BJ (cell line): ENCODE data around the gene PPIL3. TPM values are rescaled to one million over a fixed set of nuclear protein-coding genes. Genes with fewer than 3 reads are reported as not detected.

Experiments used
- CTCF ChIA-PET: fragments of 350-600 bp; formaldehyde crosslinking; extraction: SDS; loops from one replicate; lab custom pipeline; 2021; ENCODE audit warnings: antibody characterized with exemption, inconsistent platforms; lab: Yijun Ruan, JAX
- POLR2A ChIA-PET: fragments of 300-600 bp; sonication (Branson Sonifier 250); formaldehyde crosslinking; extraction: SDS; loops from one replicate; lab custom pipeline; 2021; ENCODE audit warnings: antibody characterized with exemption; lab: Charles Lee
- DNase-seq: peaks from one replicate; pipeline ENCODE4 v3.0.0-alpha.2; 2011; ENCODE audit warnings: low read depth
- H3K27me3 ChIP-seq: 2 replicates; pipeline ENCODE4 v1.6.0; 2011; ENCODE audit warnings: low read length; ENCODE audit not compliant: control insufficient read depth, insufficient read depth
- H3K36me3 ChIP-seq: 2 replicates; pipeline ENCODE4 v1.5.1; 2011; ENCODE audit warnings: low read length; ENCODE audit not compliant: control insufficient read depth, insufficient read depth
- H3K4me3 ChIP-seq: 2 replicates; pipeline ENCODE4 v1.5.1; 2011; ENCODE audit warnings: low read depth, mild to moderate bottlenecking, control low read depth, low read length
- CTCF ChIP-seq: IDR thresholded peaks from 2 replicates; pipeline ENCODE4 v1.5.1; 2011; ENCODE audit warnings: low read depth, mild to moderate bottlenecking, control low read depth, inconsistent platforms, low read length, moderate library complexity; ENCODE audit not compliant: insufficient read depth
- polyA plus RNA-seq: library from polyadenylated mRNA; depleted of rRNA; stranded (reverse); fragments of >200 nt; gene quantifications from 2 replicates; pipeline ENCODE4 v1.2.3, GENCODE V29; 2011; rRNA removed
- small RNA-seq: library from RNA; depleted of rRNA; stranded (forward); fragments of <200 nt; gene quantifications from one replicate; pipeline ENCODE3, GENCODE V24; 2012; ENCODE audit warnings: low replicate concordance, low read depth; ENCODE audit not compliant: insufficient read length

PPIL3 gene
- polyA plus RNA-seq, 1 experiment, result 20.8 TPM

- no peak overlapping the region for H3K4me3 ChIP-seq
- CTCF ChIA-PET, result interaction anchor here (0.5 to 1.4 kb wide), 2 partner anchors 9 to 390 kb away, joined by 3 read pairs; no protein-coding TSS in a partner anchor
- POLR2A ChIA-PET, result interaction anchor here (0.6 to 0.7 kb wide), 2 partner anchors 10 to 13 kb away, joined by 3 read pairs; no protein-coding TSS in a partner anchor
- no peaks in the 10 kb centered on the region for H3K27me3 ChIP-seq
- DNase-seq, result no peak
- no peak for TF ChIP-seq CTCF
- no peaks in the 10 kb centered on the region for H3K36me3 ChIP-seq
Observed at GRCh38 chr2:200828104-200828503, 60.8 kb downstream of the PPIL3 start.

GRCh38 chr2:200821686-200822245 is 67.1 kb downstream of the PPIL3 start:
- ChIA-PET CTCF (no interaction called here), POLR2A (no interaction called here)
- Histone ChIP-seq H3K27me3 (no peaks in the 10 kb centered on the region), H3K36me3 (peaks cover 10% of the 10 kb centered on the region), H3K4me3 (no peak overlapping the region)
- TF ChIP-seq CTCF, result no peak
- no peak for DNase-seq

Small RNA genes within 50 kb of the gene (small RNA-seq; reads per million reads assigned to genes)
- not detected for gene RF00019
- not detected for gene RNA5SP115
- not detected for gene RNU6-312P
- gene RNU6-31P, result not detected
- gene RNU6-762P, result not detected

Other genes with a start within 250 kb of the PPIL3 start
- gene BZW1, start 77.2 kb downstream of the PPIL3 start, polyA plus RNA-seq, result 233 and 364 TPM in 2 replicates
- 35.9 and 66.2 TPM in 2 replicates for gene CLK1, start 24.4 kb downstream of the PPIL3 start, polyA plus RNA-seq
- gene NIF3L1, start 294 bp upstream of the PPIL3 start, polyA plus RNA-seq, result 37.5 and 51.3 TPM in 2 replicates
- gene ORC2, start 74.6 kb upstream of the PPIL3 start, polyA plus RNA-seq, result 1.9 and 3.7 TPM in 2 replicates
- gene HYCC2, start 182.6 kb upstream of the PPIL3 start, polyA plus RNA-seq, result 3.0 and 6.9 TPM in 2 replicates
- gene NDUFB3, start 182.9 kb upstream of the PPIL3 start, polyA plus RNA-seq, result 25.2 and 80.0 TPM in 2 replicates
- 28.8 and 35.6 TPM in 2 replicates for gene CFLAR, start 227.1 kb upstream of the PPIL3 start, polyA plus RNA-seq